ENCODE measurements around the gene SLC6A6.
"Not testable (repeated sequence)": the region's sequence is repeated elsewhere in the genome, so short reads cannot be mapped to it uniquely, and the experiment has no call there.

The SLC6A6 gene

GRCh38 chr3:14508505-14508819, 106.1 kb downstream of the SLC6A6 start:
- no peak for DNase-seq (ENCODE audit: low spot score)

DNA sequence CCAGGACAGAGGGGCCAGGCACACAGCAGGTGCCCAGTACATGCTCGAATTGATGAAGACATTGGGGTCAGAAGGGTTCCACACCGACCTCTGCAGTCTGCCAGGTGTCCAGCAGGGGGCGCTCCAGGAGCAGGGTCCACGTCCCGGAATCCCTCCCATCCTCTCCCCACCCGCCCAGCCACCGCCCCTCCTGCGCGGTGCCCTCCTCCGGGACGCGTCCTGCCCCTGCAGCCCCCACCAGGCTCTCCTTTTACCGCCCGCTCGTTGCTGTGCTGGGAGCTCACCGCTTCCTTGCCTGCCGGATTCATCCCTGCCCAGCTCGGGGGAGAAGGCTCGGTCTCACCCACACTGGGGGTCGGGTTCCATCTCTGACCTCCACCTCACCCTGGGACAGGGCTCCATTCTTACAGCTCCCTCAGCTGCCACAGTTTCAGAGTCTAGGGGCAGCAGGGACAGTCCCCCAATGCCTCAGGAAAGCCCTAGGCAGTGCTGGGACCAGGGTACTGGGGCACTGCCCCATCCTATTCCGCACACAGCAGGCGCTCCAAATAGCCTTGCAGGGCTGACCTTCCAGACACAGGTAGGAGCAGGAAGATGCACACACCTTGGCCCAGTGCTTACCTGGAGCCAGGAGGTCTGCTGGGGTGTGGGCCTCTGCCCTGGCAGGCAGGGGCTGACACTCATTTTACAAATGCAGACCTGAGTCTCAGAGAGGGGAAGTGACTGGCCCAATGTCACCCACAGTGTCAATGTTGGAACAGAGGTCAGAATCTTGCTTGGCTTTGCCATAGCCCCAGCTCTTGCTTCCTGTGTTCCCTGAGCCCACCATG, 106.8 kb downstream of the SLC6A6 start:
- DNase-seq (ENCODE audit: low spot score): peak; percentile 81

DNA sequence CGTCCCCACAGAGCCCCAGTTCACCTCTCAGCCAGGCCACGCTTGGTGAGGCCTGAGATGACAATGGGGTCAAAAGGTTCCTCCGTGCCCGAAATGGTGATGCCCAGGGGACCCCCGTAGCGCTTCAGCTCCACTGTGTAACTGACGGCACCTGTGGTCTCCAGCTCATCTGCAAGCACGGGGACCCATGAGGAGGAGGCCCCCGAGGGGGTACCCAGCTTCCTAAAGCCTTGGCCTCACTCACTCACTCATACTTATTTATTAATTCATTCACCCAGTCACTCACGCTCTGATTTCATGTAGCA, 107.3 kb downstream of the SLC6A6 start:
- no peak for DNase-seq (ENCODE audit: low spot score)

DNA sequence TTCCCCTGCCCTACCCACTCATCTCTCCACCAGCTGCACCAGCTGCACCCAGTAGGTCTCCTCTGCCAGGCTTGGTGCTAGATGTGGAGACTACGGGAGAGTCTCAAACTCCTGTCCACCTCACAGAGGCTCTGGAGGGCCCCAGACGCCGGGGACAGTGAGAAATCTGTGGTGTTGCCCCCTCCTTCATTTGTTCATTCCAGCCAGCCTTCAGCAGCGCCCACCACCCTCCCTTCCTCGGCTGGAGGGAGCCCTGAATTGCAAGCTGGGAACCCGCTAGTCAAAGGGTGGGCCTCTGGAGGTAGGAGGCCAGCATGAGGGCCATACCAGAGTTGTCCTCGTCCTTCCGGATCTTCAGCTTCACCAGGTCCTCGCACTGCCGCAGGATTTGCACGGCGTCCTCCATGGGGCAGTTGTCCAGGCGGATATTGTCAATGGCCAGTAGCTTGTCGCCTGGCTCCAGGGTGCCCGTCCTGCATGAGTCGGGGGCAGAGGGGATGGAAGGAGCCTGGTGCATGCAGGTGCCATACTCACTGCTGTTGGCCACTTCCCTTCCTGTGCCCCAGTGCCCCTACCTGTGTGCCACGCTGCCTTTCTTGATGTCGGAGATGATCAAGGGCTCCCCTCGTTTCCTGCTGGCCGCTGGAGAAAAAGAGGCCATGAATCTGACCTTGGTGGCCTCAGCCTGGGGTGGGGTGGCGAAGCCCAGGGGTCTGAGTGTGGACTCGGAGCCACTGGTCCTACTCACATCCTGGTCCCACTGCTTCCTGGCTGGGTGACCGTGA, 108.6 kb downstream of the SLC6A6 start:
- DNase-seq (ENCODE audit: low spot score): no peak

GRCh38 chr3:14511623-14512280, 109.3 kb downstream of the SLC6A6 start:
- no peak for DNase-seq (ENCODE audit: low spot score)

DNA sequence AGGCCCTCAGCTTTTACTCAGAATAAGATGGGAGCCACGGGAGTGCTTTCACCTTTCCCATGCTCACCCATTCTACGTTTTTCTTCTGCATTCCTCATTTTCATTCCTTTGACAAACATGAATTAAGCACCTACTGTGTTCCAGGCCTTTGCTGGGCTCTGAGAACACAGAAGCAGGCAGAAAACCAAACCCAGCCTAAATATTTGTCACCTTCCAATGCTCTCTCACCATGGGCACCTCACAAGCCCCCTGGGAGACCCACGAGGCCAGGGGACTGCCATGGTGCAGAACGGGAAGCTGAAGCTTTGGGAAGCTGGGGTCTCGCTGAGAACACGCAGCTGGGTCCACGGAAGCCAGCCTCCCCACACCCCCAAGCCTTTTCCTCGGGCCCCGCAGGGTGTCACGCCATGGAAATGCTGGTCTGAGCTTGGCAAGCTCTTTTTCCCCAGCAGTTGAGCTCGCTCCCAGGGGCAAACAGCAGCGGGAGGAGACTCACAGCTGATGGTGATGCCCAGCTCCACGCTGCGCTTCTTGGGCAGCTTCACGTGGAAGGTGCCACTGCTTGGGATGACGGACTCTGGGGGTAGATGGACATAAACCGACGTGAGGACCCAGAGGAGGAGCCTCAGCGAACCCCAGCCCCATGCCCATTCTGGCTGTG, 110.0 kb downstream of the SLC6A6 start:
- no peak for DNase-seq (ENCODE audit: low spot score)

DNA sequence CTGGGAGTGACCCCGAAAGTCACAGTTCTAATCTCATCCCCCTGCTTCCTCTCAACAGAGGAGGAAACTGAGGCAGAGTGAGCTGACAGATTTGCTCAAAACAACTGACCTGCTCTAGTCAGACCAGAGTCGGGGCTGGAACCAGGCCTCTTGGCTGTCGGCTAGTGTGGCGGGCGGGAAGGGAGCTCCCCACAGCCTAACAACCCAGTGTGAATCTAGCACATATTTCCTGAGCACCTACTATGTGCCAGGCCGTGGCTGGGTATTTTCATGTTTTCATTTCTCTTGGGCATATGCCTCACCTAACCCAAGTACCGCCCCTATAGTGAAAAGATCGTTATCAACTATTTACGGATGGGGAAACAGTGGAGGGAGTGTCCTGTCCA, 110.5 kb downstream of the SLC6A6 start:
- DNase-seq (ENCODE audit: low spot score): no peak

DNA sequence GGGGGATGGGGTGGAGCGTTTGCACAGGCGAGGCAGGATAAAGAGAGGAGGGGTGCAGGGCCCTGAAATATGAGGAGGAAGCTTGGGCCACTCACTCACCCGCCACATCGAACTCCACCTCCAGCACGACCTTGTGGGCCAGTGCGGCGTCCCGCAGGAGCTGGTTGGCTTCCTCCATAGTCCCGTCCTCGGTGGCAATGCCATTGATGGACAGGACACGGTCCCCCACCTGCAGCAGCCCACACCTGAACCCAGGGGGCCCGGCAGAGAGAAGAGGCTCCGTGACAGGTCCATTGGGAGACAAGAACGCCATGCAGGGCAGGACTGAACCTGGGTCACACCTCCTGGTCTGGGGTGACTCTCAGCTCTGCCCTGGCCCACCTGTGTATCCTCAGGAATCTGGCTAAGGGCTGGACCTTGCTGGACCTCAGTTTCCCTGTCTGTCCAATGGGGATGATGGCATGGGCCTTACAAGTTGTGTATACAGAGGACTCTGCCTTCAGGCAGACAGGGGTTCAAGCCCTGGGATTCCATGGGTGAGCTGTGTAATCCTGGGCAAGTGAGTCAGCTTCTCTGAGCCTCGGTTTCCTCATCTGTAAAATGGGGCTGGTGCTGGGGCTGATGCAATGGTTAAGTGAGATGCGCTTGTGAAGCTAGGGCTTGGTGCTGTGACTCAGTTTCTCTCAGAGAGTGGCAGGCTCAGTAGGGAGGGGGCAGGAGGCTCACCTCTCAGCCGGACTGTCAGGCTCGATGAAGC, 111.3 kb downstream of the SLC6A6 start:
- DNase-seq (ENCODE audit: low spot score): no peak

- no peak for DNase-seq (ENCODE audit: low spot score)
Measured at GRCh38 chr3:14514323-14514720, 111.9 kb downstream of the SLC6A6 start.

GRCh38 chr3:14515526-14515925, 113.1 kb downstream of the SLC6A6 start:
- DNase-seq (ENCODE audit: low spot score): not testable (repeated sequence)

DNA sequence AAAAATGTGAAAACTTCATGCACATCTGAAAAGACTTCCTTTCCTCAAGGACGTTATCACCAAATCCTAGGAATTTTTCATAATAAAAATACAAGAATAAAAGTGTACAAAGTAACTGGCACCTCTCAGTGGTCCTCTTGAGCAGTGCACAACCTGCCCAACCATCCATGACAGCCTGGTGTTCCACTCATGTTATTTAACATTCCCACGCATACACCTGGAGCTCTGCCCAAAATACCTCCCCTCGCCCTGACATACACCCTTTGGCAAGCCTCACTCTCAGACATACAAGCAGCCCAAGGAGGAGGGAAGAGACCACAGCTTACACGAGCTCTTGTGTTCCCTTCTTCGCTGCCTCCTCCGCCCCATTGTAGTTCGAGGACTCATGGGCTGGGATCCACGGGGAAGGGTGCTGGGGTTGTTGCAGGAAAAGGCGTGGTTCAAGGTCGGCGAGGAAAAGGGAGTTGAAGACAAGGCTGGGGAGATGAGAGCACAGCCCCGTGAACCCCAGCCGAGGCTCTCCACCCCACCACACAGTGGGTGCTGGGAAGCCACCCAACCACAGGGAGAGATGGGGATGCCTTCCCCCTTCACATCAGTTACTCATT, 114.4 kb downstream of the SLC6A6 start:
- no peak for DNase-seq (ENCODE audit: low spot score)

DNA sequence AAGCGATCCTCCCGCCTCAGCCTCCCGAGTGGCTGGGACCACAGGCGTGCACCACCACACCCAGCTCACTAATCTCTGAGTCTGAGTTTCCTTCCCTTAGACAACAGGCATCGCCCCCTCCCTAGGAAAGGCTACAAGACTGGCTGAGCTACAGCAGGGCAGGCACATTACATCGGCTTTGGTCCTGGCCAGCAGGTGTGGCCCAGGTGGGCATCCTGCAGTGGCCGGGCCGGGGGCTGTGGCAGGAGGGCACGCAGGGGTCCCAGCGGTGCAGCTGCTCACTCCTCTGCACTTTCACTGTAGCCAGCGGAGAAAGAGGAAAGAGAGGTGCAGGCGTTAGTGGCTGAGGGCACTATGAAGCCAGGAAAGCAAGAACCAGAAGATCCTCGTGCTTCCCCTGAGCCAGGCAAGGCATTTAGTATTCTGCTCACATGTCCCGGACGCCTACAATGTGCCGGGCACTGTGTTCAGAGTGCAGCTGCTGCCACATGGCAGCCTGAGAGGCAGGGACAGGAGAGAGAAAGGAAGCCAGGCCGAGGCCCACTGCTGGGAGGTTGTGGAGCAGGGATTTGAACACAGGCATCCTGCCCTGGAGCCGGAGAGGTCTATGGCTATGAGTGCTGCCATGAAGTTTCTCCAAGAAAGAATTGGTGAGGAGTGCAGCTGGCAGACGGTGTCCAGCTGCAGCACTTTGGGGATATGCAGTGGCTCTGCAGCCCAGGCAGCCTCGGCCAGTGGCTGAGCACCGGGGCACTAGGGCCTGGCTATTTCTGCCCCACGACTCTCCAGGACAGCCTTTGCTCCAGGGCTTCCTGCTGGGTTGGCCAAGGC, 115.4 kb downstream of the SLC6A6 start:
- DNase-seq (ENCODE audit: low spot score): no peak

DNA sequence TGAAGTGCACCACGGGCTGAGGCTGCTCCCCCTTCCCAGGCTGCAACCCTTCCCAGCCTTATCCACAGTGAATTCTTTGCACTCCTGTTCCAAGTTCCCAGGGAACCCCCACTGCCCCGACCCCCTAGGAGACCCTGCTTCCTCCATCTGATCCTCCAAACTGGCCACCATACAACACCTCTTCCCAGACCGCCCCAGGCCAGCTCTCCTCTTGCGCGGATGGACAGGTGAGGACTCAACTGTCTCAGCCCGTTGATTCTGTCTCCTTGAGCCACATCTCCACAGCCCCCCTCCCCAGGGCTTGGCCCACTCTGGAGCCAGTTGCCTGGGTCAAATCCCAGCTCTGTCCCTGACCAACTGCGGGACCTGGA, 116.0 kb downstream of the SLC6A6 start:
- DNase-seq (ENCODE audit: low spot score): no peak

- DNase-seq (ENCODE audit: low spot score): no peak
Measured at GRCh38 chr3:14518893-14519292, 116.5 kb downstream of the SLC6A6 start.

GRCh38 chr3:14519406-14519805, 117.0 kb downstream of the SLC6A6 start:
- no peak for DNase-seq (ENCODE audit: low spot score)

GRCh38 chr3:14520149-14520548, 117.7 kb downstream of the SLC6A6 start:
- no peak for DNase-seq (ENCODE audit: low spot score)

- no peak for DNase-seq (ENCODE audit: low spot score)
Measured at GRCh38 chr3:14520967-14521366, 118.6 kb downstream of the SLC6A6 start.

- DNase-seq (ENCODE audit: low spot score): no peak
Measured at GRCh38 chr3:14521611-14522010, 119.2 kb downstream of the SLC6A6 start.

- no peak for DNase-seq (ENCODE audit: low spot score)
Measured at GRCh38 chr3:14522129-14522691, 119.8 kb downstream of the SLC6A6 start.

DNA sequence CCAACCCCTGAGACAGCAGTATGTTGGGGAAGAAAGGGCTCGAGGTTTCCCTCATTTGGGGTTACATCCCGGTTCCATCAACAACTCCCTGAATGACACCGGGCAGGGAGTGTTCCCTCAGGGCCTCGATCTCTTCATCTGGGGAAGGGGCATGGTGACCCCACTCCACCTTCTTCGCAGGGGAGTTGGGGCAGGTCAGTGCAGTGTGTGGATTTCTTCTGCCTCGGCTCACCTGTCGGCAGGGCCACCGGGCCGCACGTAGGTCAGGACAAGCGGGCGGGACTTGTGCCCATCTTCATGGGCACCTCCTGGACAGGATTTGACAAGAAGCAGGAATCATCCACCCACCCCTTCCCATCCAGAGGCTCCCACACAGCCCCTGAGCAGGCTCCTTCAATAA, 120.4 kb downstream of the SLC6A6 start:
- DNase-seq (ENCODE audit: low spot score): no peak
